Ovary (tissue), 9 donors: Measurements from ENCODE around the gene FRMPD2. TPM values are rescaled to one million over a fixed set of nuclear protein-coding genes. Genes with fewer than 3 reads are reported as not detected.
"Not testable (repeated sequence)": the region's sequence is repeated elsewhere in the genome, so short reads cannot be mapped to it uniquely, and the experiment has no call there.

Experiments used
- DNase-seq, 5 donors: peaks; one replicate each; pipeline ENCODE4 v3.0.0-alpha.2; 2019 to 2020
- H3K27ac ChIP-seq, 2 donors: fragments of 200-600 bp; one replicate each; pipeline versions ENCODE4 v1.5.1 to v1.8.0; 2019 to 2022
- H3K27me3 ChIP-seq: fragments of 200-600 bp; one replicate; pipeline ENCODE4 v1.8.0; 2022
- H3K36me3 ChIP-seq: fragments of 200-600 bp; sonication (generic); one replicate; pipeline ENCODE4 v1.5.1; 2019
- H3K4me1 ChIP-seq: one replicate; pipeline ENCODE4 v1.8.1; 2013; ENCODE audit warnings: mild to moderate bottlenecking, moderate library complexity; ENCODE audit not compliant: insufficient read depth
- H3K4me3 ChIP-seq: fragments of 200-600 bp; sonication (generic); one replicate; pipeline ENCODE4 v1.5.1; 2017
- H3K9me3 ChIP-seq, 2 donors: fragments of 200-600 bp in 1 of 2; sonication (generic) in 1 of 2; one replicate each; pipeline versions ENCODE4 v1.5.1 to v1.8.1; 2013 to 2019; ENCODE audit warnings: mild to moderate bottlenecking in 1 of 2, moderate library complexity in 1 of 2
- CTCF ChIP-seq, 3 donors: fragments of 450-650 bp in 2 of 3; fragments of 200-600 bp in 1 of 3; IDR thresholded peaks; one replicate each; pipeline versions ENCODE4 v1.5.1 to v1.8.0; 2016 to 2022; ENCODE audit warnings: antibody characterized with exemption in 3 of 3, mild to moderate bottlenecking in 1 of 3
- EP300 ChIP-seq: sonication (generic); formaldehyde crosslinking; IDR thresholded peaks from one replicate; pipeline ENCODE4 v1.6.1; 2017; ENCODE audit warnings: antibody characterized with exemption
- POLR2A ChIP-seq: fragments of 450-650 bp; IDR thresholded peaks from one replicate; pipeline ENCODE4 v1.6.1; 2017; ENCODE audit warnings: antibody characterized with exemption, mild to moderate bottlenecking, moderate library complexity
- WGBS, 3 donors: extraction: QIAGEN DNeasy Blood & Tissue Kit in 1 of 3; methylation state at CpG; one replicate each; pipeline versions ENCODE4 v1.1.5 to v1.1.7; 2013 to 2017; 5-methylcytosine and 5-hydroxymethylcytosine counted together
- intact Hi-C, 4 donors: fragments of 100-400 bp; cut with DNase I; formaldehyde crosslinking; loops; one replicate each; pipeline versions ENCODE4 v1.11.0 to v1.15.1; 2022 to 2023
- polyA plus RNA-seq, 2 donors: library from polyadenylated mRNA; stranded (reverse); fragments of 200-250 nt in 1 of 2; fragments of 350-450 nt in 1 of 2; fragmentation: Illumina TruSeq in 1 of 2; extraction: RNeasy Lipid Tissue Mini Kit (QIAGEN cat#74804) in 1 of 2; gene quantifications; one replicate each; pipeline ENCODE4 v1.2.3, GENCODE V29; 2013 to 2014
- total RNA-seq, 7 donors: library from RNA; depleted of rRNA in 2 of 7; stranded (reverse); fragments of >200 nt in 2 of 7; fragmentation: NEBNext Ultra II Directional in 3 of 7; extraction: Animal tissue kit (Norgen Biotek cat#: 25700) in 3 of 7; gene quantifications; one replicate each; pipeline versions ENCODE4 v1.1.0 to v1.2.4, GENCODE V29; 2016 to 2023
- donor health status: DM: no; HTN: no; CAD: no; lungs with moderate emphysema.
- donor health status: DM: no; HTN: no; CAD: no.
- donor health status: Bipolar disorder and iron deficiency.
- donor health status: DM: yes; HTN: yes; CAD: no.
- donor health status: DM: no; HTN: no; CAD: no.
- donor health status: DM: yes; HTN: yes; CAD: no.

The FRMPD2 gene
- total and polyA plus RNA-seq, 9 donors = 0.15 to 11.8 (median 0.69) TPM; not detected in 3

GRCh38 chr10:48227213-48227612 is 47.3 kb downstream of the FRMPD2 start:
- 86 to 96% (median 95%) methylated on average over 6 of the region's 6 CpGs for WGBS, 3 donors
- H3K4me1 ChIP-seq = no peaks in the 10 kb centered on the region
- H3K27ac ChIP-seq = no peak overlapping the region
- H3K36me3 ChIP-seq = no peaks in the 10 kb centered on the region
- no peaks in the 10 kb centered on the region for H3K27me3 ChIP-seq
- no peaks in the 10 kb centered on the region for H3K9me3 ChIP-seq
- H3K4me3 ChIP-seq = no peak overlapping the region
- no peak for DNase-seq
- TF ChIP-seq CTCF (IDR thresholded peaks at IDR 0.05) (no peak), EP300 (no peak), POLR2A (no peak)
- intact Hi-C loops = no loop called here

GRCh38 chr10:48224979-48225560 is 49.4 kb downstream of the FRMPD2 start:
- no peak for DNase-seq
- no peak for TF ChIP-seq POLR2A
- no peak for TF ChIP-seq CTCF (IDR thresholded peaks at IDR 0.05)
- no peak for TF ChIP-seq EP300
- Histone ChIP-seq H3K36me3 (no peaks in the 10 kb centered on the region), H3K9me3 (no peaks in the 10 kb centered on the region), H3K4me3 (no peak overlapping the region), H3K27ac (no peak overlapping the region), H3K27me3 (no peaks in the 10 kb centered on the region), H3K4me1 (no peaks in the 10 kb centered on the region)
- intact Hi-C loops = no loop called here
- 26 to 40% (median 30%) methylated on average over 5 of the region's 5 CpGs for WGBS, 3 donors

- H3K9me3 ChIP-seq = no peaks in the 10 kb centered on the region
- no peaks in the 10 kb centered on the region for H3K27me3 ChIP-seq
- no peak overlapping the region for H3K4me3 ChIP-seq
- H3K36me3 ChIP-seq = no peaks in the 10 kb centered on the region
- intact Hi-C loops = no loop called here
- no peaks in the 10 kb centered on the region for H3K4me1 ChIP-seq
- H3K27ac ChIP-seq = no peak overlapping the region
- 74 to 94% (median 80%) methylated on average over 1 of the region's 1 CpG for WGBS, 3 donors
- no peak for DNase-seq
- TF ChIP-seq CTCF (IDR thresholded peaks at IDR 0.05) (no peak), POLR2A (no peak)
Measured at GRCh38 chr10:48224296-48224695, 50.2 kb downstream of the FRMPD2 start.

GRCh38 chr10:48221814-48222213 is 52.7 kb downstream of the FRMPD2 start:
- Histone ChIP-seq H3K9me3 (no peaks in the 10 kb centered on the region), H3K4me1 (no peaks in the 10 kb centered on the region), H3K27ac (no peak overlapping the region), H3K36me3 (no peaks in the 10 kb centered on the region), H3K4me3 (no peak overlapping the region), H3K27me3 (no peaks in the 10 kb centered on the region)
- DNase-seq = no peak
- intact Hi-C loops = no loop called here
- TF ChIP-seq POLR2A = no peak
- TF ChIP-seq CTCF (IDR thresholded peaks at IDR 0.05) = no peak

GRCh38 chr10:48221031-48221430 is 53.5 kb downstream of the FRMPD2 start:
- intact Hi-C loops, H3K27me3 ChIP-seq, DNase-seq, H3K4me3 ChIP-seq, H3K4me1 ChIP-seq, H3K36me3 ChIP-seq, H3K27ac ChIP-seq, H3K9me3 ChIP-seq: not testable (repeated sequence)
- 93 to 96% (median 94%) methylated on average over 3 of the region's 3 CpGs for WGBS, 3 donors
